NCI-H1417 (cell line): Measurements from ENCODE around the gene NACC2.

Experiments used
- DNase-seq, 3 experiments: peaks; one replicate each; lab custom pipeline; 2025; lab: John Stamatoyannopoulos, UW

Gene NACC2, protein sequence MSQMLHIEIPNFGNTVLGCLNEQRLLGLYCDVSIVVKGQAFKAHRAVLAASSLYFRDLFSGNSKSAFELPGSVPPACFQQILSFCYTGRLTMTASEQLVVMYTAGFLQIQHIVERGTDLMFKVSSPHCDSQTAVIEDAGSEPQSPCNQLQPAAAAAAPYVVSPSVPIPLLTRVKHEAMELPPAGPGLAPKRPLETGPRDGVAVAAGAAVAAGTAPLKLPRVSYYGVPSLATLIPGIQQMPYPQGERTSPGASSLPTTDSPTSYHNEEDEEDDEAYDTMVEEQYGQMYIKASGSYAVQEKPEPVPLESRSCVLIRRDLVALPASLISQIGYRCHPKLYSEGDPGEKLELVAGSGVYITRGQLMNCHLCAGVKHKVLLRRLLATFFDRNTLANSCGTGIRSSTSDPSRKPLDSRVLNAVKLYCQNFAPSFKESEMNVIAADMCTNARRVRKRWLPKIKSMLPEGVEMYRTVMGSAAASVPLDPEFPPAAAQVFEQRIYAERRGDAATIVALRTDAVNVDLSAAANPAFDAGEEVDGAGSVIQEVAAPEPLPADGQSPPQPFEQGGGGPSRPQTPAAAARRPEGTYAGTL

DNA sequence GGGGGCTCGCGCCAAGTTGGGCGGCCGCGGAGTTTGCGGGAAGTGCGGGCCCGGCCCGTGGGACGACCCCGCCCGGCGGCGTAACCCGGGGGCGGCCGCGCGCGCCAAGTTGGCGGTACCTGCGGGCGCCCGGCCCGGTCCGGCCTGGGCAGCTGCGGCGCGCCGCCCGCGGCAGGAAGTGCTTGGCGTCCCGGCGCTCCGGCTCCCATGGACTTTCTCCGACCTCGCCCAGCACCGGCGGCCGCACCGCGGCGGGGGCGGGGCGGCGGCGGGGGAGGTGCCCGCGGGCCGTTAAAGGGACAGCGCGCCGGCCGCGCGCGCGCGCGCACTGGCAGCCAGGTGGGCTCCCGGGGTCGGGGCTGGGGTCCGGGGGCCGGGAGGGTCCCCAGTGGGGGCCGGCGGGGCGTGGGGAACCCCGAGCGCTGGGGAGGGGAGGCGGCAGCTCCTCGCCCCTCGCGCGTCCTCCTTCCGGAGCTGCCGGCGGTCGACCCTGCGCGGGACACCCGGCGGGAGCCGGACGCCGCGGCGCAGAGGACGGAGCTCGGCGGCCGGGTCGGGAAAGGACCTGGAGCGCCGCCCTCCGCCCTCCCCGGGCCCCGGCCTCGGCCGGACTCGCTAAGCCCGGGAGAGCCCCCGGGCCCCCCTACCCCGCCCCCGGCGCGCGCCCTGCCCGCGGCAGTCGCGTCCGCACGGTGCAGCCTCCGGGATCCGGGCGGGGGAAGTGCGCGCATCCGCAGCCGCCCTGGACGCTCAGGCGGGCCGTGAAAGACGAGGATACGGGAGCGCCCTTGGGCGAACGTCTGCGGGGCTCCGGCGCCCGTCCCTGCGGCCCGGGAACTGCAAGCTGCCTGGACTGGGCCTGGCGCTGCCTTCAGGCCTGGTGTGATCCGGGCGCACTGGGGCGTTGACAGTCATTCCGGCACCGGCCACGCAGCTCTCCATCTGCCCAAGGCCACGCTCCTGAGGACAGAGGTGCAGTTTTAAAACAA lies at the start of gene NACC2:
TSS of gene NACC2 (minus strand) at position 220 of the 989 bp plus-strand sequence. CDS start 44,768 bp downstream, outside the sequence.
- peak; percentile 59 to 63 (median 61) for DNase-seq

DNA sequence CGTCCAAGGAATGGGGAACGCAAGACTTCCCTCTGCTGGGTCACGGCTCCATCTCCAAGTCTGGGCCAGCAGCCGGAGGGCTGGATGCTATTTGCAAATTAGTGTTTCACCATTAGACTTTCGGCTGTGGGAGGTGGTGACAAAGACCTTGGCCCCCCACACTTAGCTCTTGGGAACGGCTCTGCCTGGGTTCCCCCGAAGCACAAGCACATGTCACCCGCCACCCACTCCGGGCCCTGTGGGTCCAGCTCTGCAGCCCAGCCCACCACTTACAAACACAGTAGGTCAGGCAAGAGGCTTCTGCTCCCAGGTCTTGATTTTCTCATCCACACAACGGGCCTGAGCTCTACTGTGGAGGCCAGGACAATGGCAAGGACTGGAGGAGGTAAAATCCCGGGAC lies 49.4 kb upstream of the NACC2 start:
- no peak for DNase-seq

DNA sequence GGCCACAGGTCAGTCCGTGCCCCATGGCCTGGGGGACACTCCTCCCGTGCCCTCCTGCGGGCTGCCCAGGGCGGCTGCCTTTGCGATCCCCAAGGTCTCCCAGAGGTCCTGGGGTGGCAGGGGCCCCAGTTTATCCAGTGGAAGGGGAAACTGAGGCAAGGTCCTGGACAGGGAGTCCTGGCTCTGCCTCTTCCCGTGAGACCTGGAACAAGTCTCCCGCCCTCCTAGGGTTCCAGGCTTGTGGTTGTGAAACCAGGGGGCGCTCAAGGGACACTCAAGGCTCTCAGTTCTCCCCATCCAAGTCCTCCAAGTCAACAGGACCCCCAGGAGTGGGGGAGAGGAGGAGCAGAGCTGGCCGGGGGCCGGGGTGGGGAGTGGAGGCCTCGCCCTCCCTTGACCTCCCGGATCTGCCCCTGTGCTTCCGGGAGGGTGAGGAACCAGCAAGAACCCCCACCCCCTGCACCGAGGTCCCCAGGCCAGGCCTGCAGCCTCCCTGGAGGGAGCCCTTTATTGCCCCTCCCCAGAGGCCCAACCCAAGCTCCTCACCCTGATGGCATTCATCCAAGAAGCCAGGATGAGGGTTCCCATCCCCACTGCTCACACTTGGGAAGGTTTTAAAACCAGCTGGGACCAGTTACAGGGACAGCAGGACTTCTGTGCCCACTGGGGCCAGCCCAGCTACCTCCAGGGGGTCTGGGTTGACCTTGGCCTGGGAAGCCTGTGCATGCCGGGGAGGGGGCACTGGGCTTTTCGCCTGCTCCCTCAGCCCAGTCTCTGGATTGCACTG lies 48.3 kb upstream of the NACC2 start:
- DNase-seq = peak; percentile 20 to 45 (median 20)

DNA sequence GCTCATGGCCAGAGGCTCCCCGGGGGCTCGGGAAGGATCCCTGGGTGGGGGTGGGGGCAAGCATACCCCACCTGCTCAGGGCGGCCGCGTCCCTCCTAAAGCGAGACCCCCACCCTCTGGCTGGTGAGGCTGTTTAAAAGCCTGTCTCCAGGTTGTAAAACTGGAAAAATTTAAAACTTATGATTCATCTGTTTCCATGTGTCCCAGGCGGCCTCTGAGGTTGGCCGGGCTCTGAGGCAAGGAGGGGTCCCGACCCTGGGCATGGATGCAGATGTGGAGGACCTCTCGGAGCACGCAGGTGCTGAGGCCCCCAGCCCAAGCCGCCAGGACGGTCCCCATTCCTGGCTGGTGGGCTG lies 47.7 kb upstream of the NACC2 start:
- DNase-seq = no peak

DNA sequence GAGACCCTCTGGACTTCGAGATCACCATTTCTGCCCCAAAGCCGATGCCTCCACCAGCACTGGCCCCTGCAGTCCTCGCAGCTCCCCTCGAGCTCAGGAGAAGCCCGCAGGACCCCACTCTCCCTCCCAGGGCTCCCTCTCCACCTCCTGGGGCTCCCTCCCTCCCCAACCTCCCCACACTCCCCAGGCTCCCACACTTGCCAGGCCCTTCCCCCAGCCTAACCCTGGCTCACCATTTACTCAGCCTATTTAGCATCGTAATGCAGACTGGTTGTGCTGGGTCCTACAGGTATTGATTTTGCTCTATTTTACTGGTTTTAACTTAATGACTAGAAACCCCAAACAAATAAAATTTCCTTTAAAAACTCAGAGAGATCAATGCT lies 47.3 kb upstream of the NACC2 start:
- DNase-seq = no peak

DNA sequence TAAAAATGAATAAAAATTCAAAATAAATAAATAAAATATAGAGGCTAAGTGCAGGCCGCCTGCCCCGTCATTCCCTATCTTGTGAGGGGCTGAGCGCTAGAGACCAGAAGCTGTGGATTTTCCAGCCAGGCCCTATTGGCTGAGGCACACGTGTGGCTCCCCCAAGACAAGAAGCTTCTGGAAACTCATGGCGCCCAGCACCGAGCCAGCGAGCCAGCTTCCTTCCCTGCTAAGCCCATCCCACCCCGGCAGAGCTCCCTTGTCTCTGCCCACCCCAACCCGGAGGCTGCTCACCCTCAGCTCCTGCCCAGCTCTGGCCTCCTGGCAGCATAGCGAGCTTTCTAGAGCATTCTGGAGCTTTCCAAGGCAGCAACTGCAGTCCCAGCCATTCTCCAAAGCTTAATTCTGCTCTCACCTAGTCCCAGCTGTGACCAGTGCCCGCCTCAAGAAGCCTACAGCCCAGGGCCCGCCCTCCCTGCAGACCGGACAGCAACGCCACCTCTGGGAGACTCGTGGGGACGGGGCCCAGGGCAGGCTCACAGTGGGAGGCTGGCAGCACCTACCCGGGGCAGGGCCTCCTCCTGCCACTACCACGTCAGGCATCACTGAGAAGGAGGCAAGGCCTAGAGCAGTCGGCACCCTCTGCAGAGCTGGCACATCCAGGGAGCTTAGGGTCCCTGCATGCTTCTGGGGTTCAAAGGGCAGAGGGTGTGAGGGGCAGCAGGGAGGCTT lies 46.8 kb upstream of the NACC2 start:
- DNase-seq = no peak

DNA sequence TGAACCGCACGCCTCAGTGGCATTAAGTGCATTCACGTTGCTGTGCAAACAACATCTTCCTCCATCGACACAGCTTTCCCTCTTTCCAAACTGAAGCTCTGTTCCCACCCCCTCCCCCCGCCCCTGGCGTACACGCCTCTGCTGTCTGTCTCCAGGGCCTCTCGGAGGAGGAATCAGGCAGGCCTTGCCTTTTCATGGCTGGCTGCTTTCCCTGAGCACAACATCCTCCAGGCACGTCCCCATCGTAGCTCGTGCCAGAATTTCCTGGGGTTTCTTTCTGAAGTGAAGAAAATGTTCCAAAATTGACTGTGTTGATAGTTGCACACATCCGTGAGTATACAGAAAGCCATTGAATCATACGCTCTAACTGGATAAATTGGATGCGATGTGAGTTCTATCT lies 45.9 kb upstream of the NACC2 start:
- DNase-seq = peak in 2 of 3 experiments; percentile 22 to 75

DNA sequence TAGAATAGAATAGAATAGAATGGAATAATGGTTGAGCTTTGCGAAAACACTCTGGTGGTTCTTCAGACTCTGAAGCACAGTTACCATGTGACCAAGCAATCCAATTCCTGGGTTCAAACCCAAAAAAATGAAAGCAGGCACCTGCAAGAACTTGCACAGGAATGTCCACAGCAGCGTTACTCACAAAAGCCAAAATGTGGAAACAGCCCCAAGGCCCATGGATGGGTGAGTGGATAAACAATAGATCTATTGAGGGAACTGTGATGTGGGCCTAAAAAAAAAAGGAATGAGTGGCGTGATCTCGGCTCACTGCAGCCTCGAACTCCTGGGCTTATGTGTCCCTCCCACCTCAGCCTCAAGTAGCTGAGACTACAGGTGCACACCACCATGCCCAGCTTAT lies 45.0 kb upstream of the NACC2 start:
- no peak for DNase-seq

DNA sequence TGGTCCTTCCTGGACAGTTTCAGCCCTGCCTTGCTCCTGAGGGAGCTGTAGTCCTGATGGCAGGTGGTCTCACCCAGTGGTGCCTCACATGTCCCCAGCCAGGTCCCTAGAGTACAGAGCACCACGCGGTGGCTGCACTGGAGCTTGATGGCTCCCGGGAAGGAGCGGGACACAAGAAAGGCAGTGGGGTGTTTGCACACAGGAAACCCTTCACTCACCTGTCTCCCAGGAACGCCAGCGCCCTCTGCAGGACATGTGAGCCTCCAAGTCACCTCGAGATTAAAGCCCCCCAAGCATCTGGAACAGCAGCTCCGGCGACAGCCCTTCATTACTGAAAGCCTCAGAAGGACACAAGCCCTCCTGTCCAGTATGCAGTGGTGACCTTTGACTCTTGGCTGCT lies 43.5 kb upstream of the NACC2 start:
- peak in 1 of 3 experiments; percentile 46 for DNase-seq

DNA sequence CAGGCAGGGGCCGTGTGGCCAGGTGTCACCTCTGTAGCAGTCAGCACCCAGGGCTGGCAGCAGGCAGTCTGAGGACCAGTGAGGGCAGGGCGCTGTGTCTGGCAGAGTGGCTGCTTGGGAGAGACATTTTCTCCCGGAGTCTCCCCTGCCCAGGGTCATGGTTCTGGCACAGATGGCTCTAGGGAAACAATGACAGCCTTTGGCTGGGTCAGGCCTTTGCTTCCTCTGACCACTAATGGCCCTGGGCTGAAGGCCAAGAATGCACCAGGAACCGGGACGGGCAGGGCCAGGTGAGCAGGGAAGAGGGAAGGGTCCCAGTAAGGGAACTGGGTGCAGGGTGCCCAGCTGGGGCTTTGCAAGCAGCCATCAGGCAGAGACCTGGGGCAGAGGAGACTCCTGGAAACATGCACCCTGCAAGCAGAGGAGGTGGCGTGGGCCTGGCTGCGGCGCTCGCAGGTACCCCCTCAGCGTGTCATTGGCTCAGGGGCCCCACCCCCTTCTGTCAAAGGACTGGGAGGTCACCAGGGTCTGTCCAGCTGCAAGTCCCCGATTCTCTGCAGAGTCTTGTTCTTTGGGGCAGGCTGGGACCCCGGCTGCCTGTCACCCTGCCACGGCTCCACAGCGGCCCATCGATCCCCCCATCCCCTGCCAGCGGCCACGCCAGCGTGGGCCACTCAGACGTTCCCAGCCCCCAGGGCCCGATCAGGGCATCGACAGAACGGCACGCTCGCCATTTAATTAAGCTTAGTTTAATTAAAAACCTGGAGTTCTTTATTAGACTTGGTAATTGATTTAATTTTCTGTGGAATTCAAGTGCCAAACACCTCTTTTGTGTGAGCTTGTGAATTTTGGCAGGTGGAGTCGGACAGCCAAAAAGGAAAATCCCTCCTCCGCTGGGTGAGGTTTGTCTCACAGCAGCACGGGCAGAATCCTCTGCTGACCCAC lies 42.5 kb upstream of the NACC2 start:
- no peak for DNase-seq

DNA sequence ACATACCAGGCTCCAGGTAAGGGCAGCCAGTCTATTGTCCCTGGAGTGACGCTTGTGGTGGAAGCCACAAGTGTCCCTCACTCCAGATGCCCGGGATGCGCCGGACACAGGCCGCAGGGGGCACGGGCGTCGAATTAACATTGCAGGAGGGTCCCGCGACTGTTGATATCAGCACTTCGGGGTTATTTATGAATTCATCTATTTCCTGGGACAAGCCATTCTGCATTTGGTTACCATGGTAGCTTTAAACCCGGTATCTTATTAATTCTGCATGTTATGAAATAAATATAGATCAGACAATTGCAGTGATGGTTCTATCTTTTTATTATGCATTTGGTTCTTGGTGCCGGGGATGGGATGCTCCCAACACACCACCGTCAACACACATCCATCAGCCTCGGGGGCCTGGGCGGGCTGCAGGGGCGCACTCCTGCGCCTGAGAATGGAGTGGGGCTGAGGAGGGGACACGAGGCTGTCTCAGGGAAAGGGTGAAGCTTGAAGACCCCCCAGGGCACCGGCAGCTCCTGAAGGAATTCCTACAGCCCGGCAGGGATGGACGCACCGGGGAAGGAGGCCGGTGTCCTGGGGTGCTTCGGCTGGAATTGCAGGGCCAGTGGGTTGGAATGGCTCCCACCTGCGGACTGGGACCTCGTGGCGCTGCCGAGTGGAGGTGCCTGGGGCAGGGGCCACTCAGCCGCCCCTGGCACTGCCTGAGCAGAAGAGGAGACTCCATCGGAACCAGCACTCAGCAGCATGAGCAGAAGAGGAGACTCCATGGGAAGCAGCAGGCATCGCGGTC lies 41.2 kb upstream of the NACC2 start:
- no peak for DNase-seq

DNA sequence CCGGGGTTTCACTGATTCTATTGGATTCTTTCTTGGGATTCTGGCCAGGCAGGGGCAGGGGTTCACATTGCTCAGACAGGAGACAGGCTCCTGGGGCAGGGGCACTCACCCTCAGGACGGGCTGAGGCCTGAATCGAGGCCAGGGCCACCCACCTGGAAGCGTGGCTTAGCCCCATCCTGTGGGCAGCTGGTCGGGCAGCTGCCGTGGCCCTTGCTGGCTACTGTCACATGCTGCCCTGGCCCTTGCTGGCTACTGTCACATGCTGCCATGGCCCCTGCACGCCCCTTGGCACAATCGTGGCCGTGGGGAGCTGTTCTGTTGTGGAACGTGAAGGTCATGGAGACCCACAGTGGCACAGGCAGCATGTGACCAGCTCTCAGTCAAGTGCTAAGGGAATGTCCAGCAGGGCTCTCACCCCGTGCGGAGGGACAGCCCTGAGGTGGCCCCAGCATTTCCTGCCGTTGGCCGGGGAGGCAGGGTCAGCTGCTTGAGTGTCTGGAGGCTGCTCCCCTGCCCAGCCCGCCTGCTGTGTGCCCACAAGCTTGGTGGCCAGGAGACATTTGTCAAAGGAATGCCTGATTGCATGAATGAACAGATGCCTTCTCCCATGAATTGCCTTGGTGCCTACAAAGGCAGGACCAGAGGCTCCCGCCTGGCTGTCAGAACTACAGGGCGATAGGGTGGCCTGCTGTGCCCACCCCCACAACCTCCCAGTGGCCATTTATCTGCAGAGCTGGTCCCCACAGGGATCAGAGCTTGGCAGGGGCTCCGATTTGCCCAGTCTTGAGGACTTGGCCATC lies 40.4 kb upstream of the NACC2 start:
- no peak for DNase-seq

DNA sequence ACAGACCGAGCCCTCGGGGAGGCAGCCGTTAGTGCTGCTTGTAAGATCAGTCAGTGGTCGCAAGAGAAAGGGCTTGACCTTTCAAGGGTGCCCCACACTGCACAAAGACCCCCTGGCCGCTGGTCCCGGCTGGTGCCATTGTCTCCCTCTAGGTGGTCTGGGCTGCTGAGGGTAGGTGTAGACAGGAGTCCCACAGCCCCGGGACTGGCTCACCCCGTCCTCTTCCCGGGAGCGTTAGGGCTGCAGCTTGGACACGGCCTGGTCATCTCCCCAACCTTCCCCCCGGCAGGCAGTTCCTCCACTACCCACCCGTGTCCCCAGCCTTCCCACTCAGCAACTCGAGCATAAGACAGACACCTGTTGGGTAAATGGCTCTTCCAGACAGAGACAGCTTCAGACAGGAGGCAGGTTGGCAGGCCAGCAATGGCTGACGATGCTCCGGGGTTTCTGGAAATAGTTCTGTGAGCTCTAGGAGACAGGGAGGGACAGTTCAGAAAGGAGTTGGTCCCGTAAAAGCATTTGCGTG lies 38.9 kb upstream of the NACC2 start:
- no peak for DNase-seq

DNA sequence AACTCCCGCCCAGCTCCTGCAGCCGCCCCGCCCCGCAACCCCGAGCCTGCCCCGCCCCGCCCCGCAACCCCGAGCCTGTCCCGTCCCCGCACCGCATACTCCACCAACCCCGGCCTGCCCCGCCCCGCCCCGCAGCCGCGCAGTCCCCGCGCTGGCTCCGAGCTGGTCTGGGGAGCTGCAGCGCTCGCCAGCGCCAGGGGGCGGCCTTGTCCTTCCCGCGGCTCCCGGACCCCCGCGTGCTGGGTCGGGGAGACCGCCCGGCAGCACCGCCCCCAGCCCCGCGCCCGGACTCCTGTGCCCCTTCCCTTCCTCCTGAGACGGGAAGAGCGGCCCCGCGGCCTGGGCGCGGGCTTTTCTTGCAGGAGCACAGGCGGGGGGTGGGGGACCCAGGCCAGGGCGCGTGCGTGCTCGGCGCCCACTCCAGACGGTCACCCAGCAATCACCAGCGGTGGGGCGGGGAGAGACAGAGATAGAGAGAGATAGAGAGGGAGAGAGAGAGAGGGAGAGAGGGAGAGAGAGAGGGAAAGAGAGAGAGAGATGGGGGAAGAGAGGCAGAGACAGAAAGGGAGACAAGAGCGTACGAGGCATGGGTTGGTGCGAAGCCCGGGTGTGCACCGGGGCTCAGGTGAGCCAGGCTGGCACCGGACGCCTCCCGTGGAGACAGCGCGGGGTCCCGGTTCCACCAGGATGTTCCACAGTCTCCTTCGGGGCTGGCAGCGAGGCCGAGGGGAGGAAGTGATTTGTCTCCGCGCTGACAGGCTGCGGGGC lies 38.3 kb upstream of the NACC2 start:
- peak; percentile 29 to 74 (median 69) for DNase-seq

DNA sequence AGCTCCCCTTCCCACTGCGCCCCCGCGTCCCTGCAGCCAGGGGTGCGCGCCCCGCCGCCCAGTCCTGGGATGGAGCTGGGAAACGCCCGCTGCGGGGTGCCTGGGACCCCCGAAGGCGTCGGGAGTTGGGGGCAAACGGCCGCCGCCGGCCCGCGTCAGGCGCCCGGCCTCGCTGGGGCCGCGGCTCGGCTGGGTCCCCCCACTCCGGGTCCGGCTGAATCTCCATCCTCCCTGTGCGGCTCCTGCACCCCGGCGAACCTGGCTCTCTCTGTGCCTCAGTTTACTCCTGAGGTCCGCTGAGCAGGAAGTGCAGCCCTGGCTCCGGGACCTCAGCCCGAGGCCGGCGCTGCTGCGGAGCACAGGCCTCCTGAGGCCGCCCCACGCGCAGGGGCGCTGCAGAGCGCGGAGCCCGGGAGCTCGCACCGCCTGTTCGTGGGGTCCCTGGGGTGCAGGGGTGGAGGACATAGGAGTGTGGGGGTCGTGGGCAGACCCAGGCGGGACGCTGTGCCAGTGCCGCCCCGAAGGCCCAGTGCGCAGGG lies 37.5 kb upstream of the NACC2 start:
- no peak for DNase-seq

DNA sequence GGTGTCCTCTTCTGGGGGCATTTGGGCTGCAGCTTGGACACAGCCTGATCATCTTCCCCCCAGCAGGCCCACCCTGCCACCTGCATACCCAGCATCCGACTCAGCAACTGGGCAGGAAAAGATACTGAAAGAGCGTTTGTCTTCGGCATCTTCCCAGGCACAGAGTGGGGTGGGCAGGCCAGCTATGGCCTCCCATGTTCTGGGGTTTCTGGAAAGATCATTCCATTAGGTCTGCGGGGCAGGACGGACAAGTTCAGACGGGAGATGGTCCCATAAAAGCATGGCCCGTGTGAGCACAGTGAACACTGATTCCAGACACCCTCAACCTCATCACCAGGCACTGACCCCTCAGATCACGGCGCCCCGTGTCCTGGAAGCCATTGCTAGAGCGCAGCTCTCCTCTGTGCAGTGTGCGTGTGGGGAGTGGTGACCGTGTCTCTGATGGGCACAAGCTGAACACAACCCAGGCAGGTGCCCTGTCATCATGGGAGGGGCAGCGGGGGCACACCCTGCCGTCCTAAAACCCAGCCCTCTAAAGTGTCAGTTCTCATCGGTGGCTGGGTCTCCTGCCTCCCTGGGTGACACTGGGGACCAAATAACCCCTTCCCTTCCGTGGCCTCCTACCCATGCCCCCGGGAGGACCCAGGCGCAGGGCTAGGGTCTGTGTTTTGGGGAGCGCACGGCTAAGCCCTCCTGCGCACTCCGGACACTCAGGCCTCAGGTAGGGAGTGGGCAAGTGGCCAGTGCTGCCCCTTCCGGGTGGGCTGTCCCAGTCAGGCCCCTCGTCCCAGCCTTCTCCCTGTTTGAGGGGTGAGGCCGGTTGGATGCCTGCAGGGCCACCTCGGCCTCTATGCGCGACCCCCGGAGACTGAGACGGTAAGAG lies 36.8 kb upstream of the NACC2 start:
- no peak for DNase-seq
